DOHH2 (cell line): ENCODE measurements around the gene FADD.

Experiments used
- H3F3A ChIP-seq: fragments of 200-600 bp; sonication (generic), shearing (Covaris generic); 2 replicates; pipeline ENCODE4 v1.6.0; 2016; ENCODE audit warnings: antibody characterized with exemption, mild to moderate bottlenecking; ENCODE audit not compliant: control insufficient read depth, insufficient read depth
- H3K27ac ChIP-seq: fragments of 200-600 bp; sonication (generic); 2 replicates; pipeline ENCODE4 v1.5.1; 2014; ENCODE audit warnings: low read depth, mild to moderate bottlenecking, low read length, moderate library complexity
- H3K27me3 ChIP-seq: fragments of 200-600 bp; sonication (generic); 2 replicates; pipeline ENCODE4 v1.6.1; 2014; ENCODE audit warnings: mild to moderate bottlenecking, low read length, mixed read lengths; ENCODE audit not compliant: control insufficient read depth
- H3K36me3 ChIP-seq: fragments of 200-600 bp; sonication (generic); 2 replicates; pipeline ENCODE4 v1.6.1; 2014; ENCODE audit warnings: mild to moderate bottlenecking, low read length, moderate library complexity, mixed read lengths; ENCODE audit not compliant: control insufficient read depth
- H3K4me1 ChIP-seq: fragments of 200-600 bp; sonication (generic); 2 replicates; pipeline ENCODE4 v1.6.1; 2014; ENCODE audit warnings: mild to moderate bottlenecking, low read length, mixed read lengths; ENCODE audit not compliant: control insufficient read depth
- H3K4me2 ChIP-seq: fragments of 200-600 bp; sonication (generic); 2 replicates; pipeline ENCODE4 v1.6.0; 2014; ENCODE audit warnings: mild to moderate bottlenecking, low read length, moderate library complexity
- H3K4me3 ChIP-seq: fragments of 200-600 bp; sonication (generic); 2 replicates; pipeline ENCODE4 v1.5.1; 2014; ENCODE audit warnings: mild to moderate bottlenecking, low read length, mixed read lengths
- H3K79me2 ChIP-seq: fragments of 200-600 bp; sonication (generic); 2 replicates; pipeline ENCODE4 v1.6.1; 2014; ENCODE audit warnings: mild to moderate bottlenecking, low read length, mixed read lengths; ENCODE audit not compliant: control insufficient read depth
- H3K9me2 ChIP-seq: fragments of 200-600 bp; sonication (generic); replicated peaks from 2 replicates; pipeline ENCODE4 v1.6.1; 2014; ENCODE audit warnings: mild to moderate bottlenecking, low read length, mixed read lengths; ENCODE audit not compliant: control insufficient read depth
- H3K9me3 ChIP-seq: fragments of 200-600 bp; sonication (generic); 2 replicates; pipeline ENCODE4 v1.6.1; 2014; ENCODE audit warnings: antibody characterized with exemption, low read length, mixed read lengths; ENCODE audit not compliant: control insufficient read depth, insufficient read depth
- H4K20me1 ChIP-seq: fragments of 200-600 bp; sonication (generic); 2 replicates; pipeline ENCODE4 v1.6.0; 2014; ENCODE audit warnings: low read depth, mild to moderate bottlenecking, antibody characterized with exemption, low read length, moderate library complexity; ENCODE audit not compliant: control insufficient read depth, insufficient read depth
- CTCF ChIP-seq: fragments of 200-600 bp; sonication (generic); IDR thresholded peaks from one replicate; pipeline ENCODE4 v1.5.1; 2014; ENCODE audit warnings: antibody characterized with exemption, mild to moderate bottlenecking, low read depth, low read length; ENCODE audit not compliant: poor library complexity, severe bottlenecking
- EZH2phosphoT487 ChIP-seq: fragments of 200-600 bp; sonication (generic); IDR thresholded peaks from 2 replicates; pipeline ENCODE4 v1.6.1; 2017; ENCODE audit warnings: borderline replicate concordance, mild to moderate bottlenecking, antibody characterized with exemption, low read length, moderate library complexity, mixed read lengths

FADD gene

GRCh38 chr11:70220136-70220535 lies 17.0 kb downstream of the FADD start:
- Histone ChIP-seq H3F3A (no peaks in the 10 kb centered on the region), H3K4me3 (no peak overlapping the region), H4K20me1 (no peaks in the 10 kb centered on the region), H3K9me3 (no peaks in the 10 kb centered on the region), H3K79me2 (no peaks in the 10 kb centered on the region), H3K27ac (no peak overlapping the region), H3K36me3 (no peaks in the 10 kb centered on the region), H3K4me1 (no peaks in the 10 kb centered on the region), H3K9me2 (no peaks in the 10 kb centered on the region), H3K27me3 (peaks cover 8% of the 10 kb centered on the region), H3K4me2 (no peak overlapping the region)
- no peak for TF ChIP-seq EZH2phosphoT487

- TF ChIP-seq CTCF: no peak
- no peak for TF ChIP-seq EZH2phosphoT487
- H3K4me3 ChIP-seq: no peak overlapping the region
- H3K27ac ChIP-seq: no peak overlapping the region
- H3K27me3 ChIP-seq: peaks cover 12% of the 10 kb centered on the region
- H3K9me3 ChIP-seq: no peaks in the 10 kb centered on the region
- no peaks in the 10 kb centered on the region for H3K36me3 ChIP-seq
- H3K4me1 ChIP-seq: no peaks in the 10 kb centered on the region
- no peaks in the 10 kb centered on the region for H3F3A ChIP-seq
- no peaks in the 10 kb centered on the region for H3K79me2 ChIP-seq
- no peaks in the 10 kb centered on the region for H4K20me1 ChIP-seq
- no peak overlapping the region for H3K4me2 ChIP-seq
- H3K9me2 ChIP-seq: no peaks in the 10 kb centered on the region
These were observed 17.8 kb downstream of the FADD start for GRCh38 chr11:70220920-70221319.

GRCh38 chr11:70225681-70226177 lies 22.6 kb downstream of the FADD start:
- TF ChIP-seq EZH2phosphoT487: no peak
- no peak for TF ChIP-seq CTCF
- H3K9me2 ChIP-seq: no peaks in the 10 kb centered on the region
- no peak overlapping the region for H3K4me2 ChIP-seq
- H3K9me3 ChIP-seq: no peaks in the 10 kb centered on the region
- H3K4me1 ChIP-seq: no peaks in the 10 kb centered on the region
- no peaks in the 10 kb centered on the region for H4K20me1 ChIP-seq
- H3F3A ChIP-seq: no peaks in the 10 kb centered on the region
- H3K27me3 ChIP-seq: peaks cover 13% of the 10 kb centered on the region
- H3K36me3 ChIP-seq: no peaks in the 10 kb centered on the region
- no peaks in the 10 kb centered on the region for H3K79me2 ChIP-seq
- no peak overlapping the region for H3K4me3 ChIP-seq
- no peak overlapping the region for H3K27ac ChIP-seq

GRCh38 chr11:70226183-70226582 lies 23.1 kb downstream of the FADD start:
- Histone ChIP-seq H3K4me3 (no peak overlapping the region), H3K4me1 (no peaks in the 10 kb centered on the region), H3K36me3 (no peaks in the 10 kb centered on the region), H3K4me2 (no peak overlapping the region), H3K27ac (no peak overlapping the region), H3F3A (no peaks in the 10 kb centered on the region), H4K20me1 (no peaks in the 10 kb centered on the region), H3K9me2 (no peaks in the 10 kb centered on the region), H3K9me3 (no peaks in the 10 kb centered on the region), H3K27me3 (peaks cover 12% of the 10 kb centered on the region), H3K79me2 (no peaks in the 10 kb centered on the region)
- TF ChIP-seq EZH2phosphoT487 (no peak), CTCF (no peak)
